ENCODE results near the gene PCBP1. TPM values are rescaled to one million over a fixed set of nuclear protein-coding genes. Genes with fewer than 3 reads are reported as not detected.

Gene PCBP1
- total and polyA plus RNA-seq, 9 of the 15 experiments (the other 6 are each of a cell fraction or from before 2014, with no cell fraction given), result 19.2 to 407 (median 78.1) TPM

DNA sequence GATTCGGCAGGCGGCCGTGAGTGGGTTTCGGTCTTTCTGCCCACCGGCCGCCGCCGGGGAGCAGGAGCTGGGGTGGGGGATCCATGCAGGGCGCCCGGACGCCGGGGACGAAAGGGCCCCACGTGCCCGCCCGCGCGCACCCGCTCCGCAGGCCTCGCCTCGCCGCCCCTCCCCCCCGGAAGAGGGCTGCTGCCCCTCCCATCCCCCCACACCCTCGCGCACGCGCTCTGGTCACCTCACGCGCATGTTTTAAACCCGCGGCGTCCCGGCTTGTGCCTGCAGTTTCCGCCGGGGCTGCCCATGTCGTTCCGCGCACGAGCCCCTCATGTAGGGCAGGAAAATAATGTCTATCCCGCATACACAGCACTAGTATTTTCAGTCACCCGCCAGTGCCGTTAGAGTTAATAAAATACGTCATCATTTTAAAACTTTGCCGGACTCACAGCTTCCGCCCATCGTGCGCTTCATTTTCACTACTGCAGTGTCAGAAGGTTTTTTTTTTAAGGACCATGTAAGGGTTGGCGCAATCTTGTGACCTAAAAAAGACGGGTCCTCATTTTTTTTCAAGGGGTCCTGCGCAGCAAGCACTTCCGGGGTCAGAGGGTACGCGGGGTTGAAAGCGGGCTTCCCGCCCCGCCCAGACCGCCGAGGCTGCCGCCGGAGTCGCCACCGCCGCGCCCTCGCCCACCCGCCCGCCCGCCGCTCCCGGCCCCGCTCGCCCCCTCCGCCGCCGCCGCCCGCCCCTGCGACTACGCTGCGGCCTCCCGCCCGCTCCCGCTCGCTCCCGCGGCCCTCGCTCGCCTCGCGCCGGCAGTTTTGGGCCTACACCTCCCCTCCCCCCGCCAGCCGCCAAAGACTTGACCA is at the start of gene PCBP1 (continued):
- no peak for TF ChIP-seq ZNF280A (IDR thresholded peaks at IDR 0.05; ENCODE audit: low read depth, partially characterized antibody)
- TF ChIP-seq ZNF398 (CRISPR knock-in tag; IDR thresholded peaks at IDR 0.05), result no peak
- TF ChIP-seq SIN3B (IDR thresholded peaks at IDR 0.05; ENCODE audit: low read depth), result no peak; the same call in 1 of the 2 replicates
- TF ChIP-seq NCOR1 (IDR thresholded peaks at IDR 0.05), result 0 out of 2 replicates have a peak, but pooled peaks have one; percentile 44
- TF ChIP-seq ZBTB2 (IDR thresholded peaks at IDR 0.05), result peak; percentile 88
- no peak for TF ChIP-seq SRSF7 (optimal IDR thresholded peaks at IDR 0.05; ENCODE audit: low read depth, low read length)
- TF ChIP-seq BCOR (IDR thresholded peaks at IDR 0.05), result 0 out of 2 replicates have a peak, but pooled peaks have one; percentile 15
- TF ChIP-seq ARHGAP35 (IDR thresholded peaks at IDR 0.05; ENCODE audit: partially characterized antibody), result no peak
- TF ChIP-seq ZNF699 (CRISPR knock-in tag; IDR thresholded peaks at IDR 0.05; ENCODE audit: insufficient replicate concordance), result no peak
- TF ChIP-seq KHSRP (IDR thresholded peaks at IDR 0.05), result peak; percentile 45; the same call in 1 of the 2 replicates
- no peak for TF ChIP-seq ZNF3 (CRISPR knock-in tag; IDR thresholded peaks at IDR 0.05)
- TF ChIP-seq, protein P1, sequence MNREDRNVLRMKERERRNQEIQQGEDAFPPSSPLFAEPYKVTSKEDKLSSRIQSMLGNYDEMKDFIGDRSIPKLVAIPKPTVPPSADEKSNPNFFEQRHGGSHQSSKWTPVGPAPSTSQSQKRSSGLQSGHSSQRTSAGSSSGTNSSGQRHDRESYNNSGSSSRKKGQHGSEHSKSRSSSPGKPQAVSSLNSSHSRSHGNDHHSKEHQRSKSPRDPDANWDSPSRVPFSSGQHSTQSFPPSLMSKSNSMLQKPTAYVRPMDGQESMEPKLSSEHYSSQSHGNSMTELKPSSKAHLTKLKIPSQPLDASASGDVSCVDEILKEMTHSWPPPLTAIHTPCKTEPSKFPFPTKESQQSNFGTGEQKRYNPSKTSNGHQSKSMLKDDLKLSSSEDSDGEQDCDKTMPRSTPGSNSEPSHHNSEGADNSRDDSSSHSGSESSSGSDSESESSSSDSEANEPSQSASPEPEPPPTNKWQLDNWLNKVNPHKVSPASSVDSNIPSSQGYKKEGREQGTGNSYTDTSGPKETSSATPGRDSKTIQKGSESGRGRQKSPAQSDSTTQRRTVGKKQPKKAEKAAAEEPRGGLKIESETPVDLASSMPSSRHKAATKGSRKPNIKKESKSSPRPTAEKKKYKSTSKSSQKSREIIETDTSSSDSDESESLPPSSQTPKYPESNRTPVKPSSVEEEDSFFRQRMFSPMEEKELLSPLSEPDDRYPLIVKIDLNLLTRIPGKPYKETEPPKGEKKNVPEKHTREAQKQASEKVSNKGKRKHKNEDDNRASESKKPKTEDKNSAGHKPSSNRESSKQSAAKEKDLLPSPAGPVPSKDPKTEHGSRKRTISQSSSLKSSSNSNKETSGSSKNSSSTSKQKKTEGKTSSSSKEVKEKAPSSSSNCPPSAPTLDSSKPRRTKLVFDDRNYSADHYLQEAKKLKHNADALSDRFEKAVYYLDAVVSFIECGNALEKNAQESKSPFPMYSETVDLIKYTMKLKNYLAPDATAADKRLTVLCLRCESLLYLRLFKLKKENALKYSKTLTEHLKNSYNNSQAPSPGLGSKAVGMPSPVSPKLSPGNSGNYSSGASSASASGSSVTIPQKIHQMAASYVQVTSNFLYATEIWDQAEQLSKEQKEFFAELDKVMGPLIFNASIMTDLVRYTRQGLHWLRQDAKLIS (CRISPR knock-in tag; IDR thresholded peaks at IDR 0.05), result no peak; the same call in 1 of the 2 replicates
- TF ChIP-seq PATZ1 (CRISPR knock-in tag; IDR thresholded peaks at IDR 0.05; ENCODE audit: borderline replicate concordance), result no peak
- 0 out of 2 replicates have a peak, but pooled peaks have one; percentile 62 for TF ChIP-seq POLR2AphosphoS2 (IDR thresholded peaks at IDR 0.05; ENCODE audit: low read length)
- TF ChIP-seq PHTF2 (CRISPR knock-in tag; IDR thresholded peaks at IDR 0.05), result no peak
- TF ChIP-seq CXXC5 (CRISPR knock-in tag; IDR thresholded peaks at IDR 0.05), result peak; percentile 80
- TF ChIP-seq C11orf30 (IDR thresholded peaks at IDR 0.05; ENCODE audit: low read depth), result peak; percentile 69

All from K562 (cell line).